ENCODE measurements around the gene DNER. TPM values are rescaled to one million over a fixed set of nuclear protein-coding genes. Genes with fewer than 3 reads are reported as not detected.

DNER gene
- total RNA-seq, 1 experiment from 2014 or later, result not detected

- in situ Hi-C loops (cut with HindIII; ENCODE audit: low sequenced_read_pairs), result no loop called here
- DNase-seq (ENCODE audit: low spot score), result no peak
Observed at GRCh38 chr2:229679393-229680125, 34.8 kb downstream of the DNER start.

- in situ Hi-C loops (cut with HindIII; ENCODE audit: low sequenced_read_pairs), result no loop called here
Observed at GRCh38 chr2:229675569-229675968, 38.8 kb downstream of the DNER start.

GRCh38 chr2:229674830-229675530 is 39.4 kb downstream of the DNER start:
- in situ Hi-C loops (cut with HindIII; ENCODE audit: low sequenced_read_pairs), result no loop called here
- no peak for DNase-seq (ENCODE audit: low spot score)

More at GRCh38 chr2:229675569-229675968, 38.8 kb downstream of the DNER start:
- peak; percentile 32 for DNase-seq (ENCODE audit: low spot score)

- no peak for DNase-seq (ENCODE audit: low spot score)
- in situ Hi-C loops (cut with HindIII; ENCODE audit: low sequenced_read_pairs), result no loop called here
Observed at GRCh38 chr2:229673676-229674075, 40.7 kb downstream of the DNER start.

- in situ Hi-C loops (cut with HindIII; ENCODE audit: low sequenced_read_pairs), result no loop called here
- no peak for DNase-seq (ENCODE audit: low spot score)
Observed at GRCh38 chr2:229672021-229672420, 42.3 kb downstream of the DNER start.

GRCh38 chr2:229669841-229670240 is 44.5 kb downstream of the DNER start:
- no peak for DNase-seq (ENCODE audit: low spot score)
- in situ Hi-C loops (cut with HindIII; ENCODE audit: low sequenced_read_pairs), result no loop called here

GRCh38 chr2:229666811-229667210 is 47.5 kb downstream of the DNER start:
- in situ Hi-C loops (cut with HindIII; ENCODE audit: low sequenced_read_pairs), result no loop called here
- DNase-seq (ENCODE audit: low spot score), result peak; percentile 29

- in situ Hi-C loops (cut with HindIII; ENCODE audit: low sequenced_read_pairs), result no loop called here
- peak; percentile 80 for DNase-seq (ENCODE audit: low spot score)
Observed at GRCh38 chr2:229665158-229665557, 49.2 kb downstream of the DNER start.

GRCh38 chr2:229661478-229661877 is 52.9 kb downstream of the DNER start:
- in situ Hi-C loops (cut with HindIII; ENCODE audit: low sequenced_read_pairs), result no loop called here
- DNase-seq (ENCODE audit: low spot score), result no peak

GRCh38 chr2:229660951-229661350 is 53.4 kb downstream of the DNER start:
- in situ Hi-C loops (cut with HindIII; ENCODE audit: low sequenced_read_pairs), result no loop called here
- DNase-seq (ENCODE audit: low spot score), result no peak

- in situ Hi-C loops (cut with HindIII; ENCODE audit: low sequenced_read_pairs), result no loop called here
- DNase-seq (ENCODE audit: low spot score), result no peak
Observed at GRCh38 chr2:229660391-229660790, 54.0 kb downstream of the DNER start.

- in situ Hi-C loops (cut with HindIII; ENCODE audit: low sequenced_read_pairs), result no loop called here
- no peak for DNase-seq (ENCODE audit: low spot score)
Observed at GRCh38 chr2:229658004-229658403, 56.4 kb downstream of the DNER start.

GRCh38 chr2:229654437-229654836 is 59.9 kb downstream of the DNER start:
- DNase-seq (ENCODE audit: low spot score), result no peak
- in situ Hi-C loops (cut with HindIII; ENCODE audit: low sequenced_read_pairs), result no loop called here

- in situ Hi-C loops (cut with HindIII; ENCODE audit: low sequenced_read_pairs), result no loop called here
- no peak for DNase-seq (ENCODE audit: low spot score)
Observed at GRCh38 chr2:229653531-229653930, 60.8 kb downstream of the DNER start.

- DNase-seq (ENCODE audit: low spot score), result peak; percentile 52
- in situ Hi-C loops (cut with HindIII; ENCODE audit: low sequenced_read_pairs), result no loop called here
Observed at GRCh38 chr2:229652796-229653195, 61.6 kb downstream of the DNER start.

- in situ Hi-C loops (cut with HindIII; ENCODE audit: low sequenced_read_pairs), result no loop called here
- no peak for DNase-seq (ENCODE audit: low spot score)
Observed at GRCh38 chr2:229650901-229651300, 63.5 kb downstream of the DNER start.

- no peak for DNase-seq (ENCODE audit: low spot score)
- in situ Hi-C loops (cut with HindIII; ENCODE audit: low sequenced_read_pairs), result no loop called here
Observed at GRCh38 chr2:229650059-229650458, 64.3 kb downstream of the DNER start.

GRCh38 chr2:229646186-229646723 is 68.1 kb downstream of the DNER start:
- in situ Hi-C loops (cut with HindIII; ENCODE audit: low sequenced_read_pairs), result no loop called here

GRCh38 chr2:229642371-229642770 is 72.0 kb downstream of the DNER start:
- in situ Hi-C loops (cut with HindIII; ENCODE audit: low sequenced_read_pairs), result no loop called here
- DNase-seq (ENCODE audit: low spot score), result no peak

More at GRCh38 chr2:229646186-229646723, 68.1 kb downstream of the DNER start:
- DNase-seq (ENCODE audit: low spot score), result no peak

GRCh38 chr2:229641676-229642075 is 72.7 kb downstream of the DNER start:
- in situ Hi-C loops (cut with HindIII; ENCODE audit: low sequenced_read_pairs), result no loop called here
- no peak for DNase-seq (ENCODE audit: low spot score)
